Measurements from ENCODE around the gene LMAN1L.

DNA sequence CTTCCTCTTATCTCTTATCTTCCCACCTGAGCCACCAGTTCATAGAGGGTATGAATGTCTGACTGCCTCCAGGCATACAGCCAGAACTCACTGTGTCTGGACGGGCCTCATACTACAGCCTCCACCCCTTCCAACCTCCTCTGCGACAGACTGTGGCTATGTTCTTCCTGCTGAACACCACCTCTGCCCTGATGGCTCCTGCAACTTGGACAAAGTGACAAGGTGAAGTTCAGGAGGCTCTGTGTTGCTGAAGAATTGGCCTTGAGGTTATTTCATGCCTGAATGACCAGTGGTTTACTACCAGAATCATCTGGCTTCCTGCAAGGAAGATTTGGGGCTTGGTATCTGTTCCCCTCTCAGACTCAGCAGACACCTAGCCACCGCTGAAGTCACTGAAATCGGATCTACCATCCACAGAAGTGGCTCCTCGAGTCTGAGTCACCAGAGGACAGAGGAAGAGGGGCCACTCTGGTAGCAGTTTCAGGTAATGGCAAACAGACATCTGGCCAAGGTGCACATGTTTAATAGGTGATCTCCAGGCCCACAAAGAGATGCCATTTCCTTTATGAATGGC, 44.5 kb downstream of the LMAN1L start:
- TF ChIP-seq POLR2A (IDR thresholded peaks at IDR 0.05) (no peak), POLR2AphosphoS5 (IDR thresholded peaks at IDR 0.05; ENCODE audit: insufficient read depth in 1 of 2, low read depth in 1 of 2) (no peak)
- TF ChIP-seq, protein P1, sequence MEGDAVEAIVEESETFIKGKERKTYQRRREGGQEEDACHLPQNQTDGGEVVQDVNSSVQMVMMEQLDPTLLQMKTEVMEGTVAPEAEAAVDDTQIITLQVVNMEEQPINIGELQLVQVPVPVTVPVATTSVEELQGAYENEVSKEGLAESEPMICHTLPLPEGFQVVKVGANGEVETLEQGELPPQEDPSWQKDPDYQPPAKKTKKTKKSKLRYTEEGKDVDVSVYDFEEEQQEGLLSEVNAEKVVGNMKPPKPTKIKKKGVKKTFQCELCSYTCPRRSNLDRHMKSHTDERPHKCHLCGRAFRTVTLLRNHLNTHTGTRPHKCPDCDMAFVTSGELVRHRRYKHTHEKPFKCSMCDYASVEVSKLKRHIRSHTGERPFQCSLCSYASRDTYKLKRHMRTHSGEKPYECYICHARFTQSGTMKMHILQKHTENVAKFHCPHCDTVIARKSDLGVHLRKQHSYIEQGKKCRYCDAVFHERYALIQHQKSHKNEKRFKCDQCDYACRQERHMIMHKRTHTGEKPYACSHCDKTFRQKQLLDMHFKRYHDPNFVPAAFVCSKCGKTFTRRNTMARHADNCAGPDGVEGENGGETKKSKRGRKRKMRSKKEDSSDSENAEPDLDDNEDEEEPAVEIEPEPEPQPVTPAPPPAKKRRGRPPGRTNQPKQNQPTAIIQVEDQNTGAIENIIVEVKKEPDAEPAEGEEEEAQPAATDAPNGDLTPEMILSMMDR (IDR thresholded peaks at IDR 0.05): no peak

All from vagina (tissue), 2 donors.